Ishikawa (cell line): ENCODE data around the gene ARHGEF19.

Experiments
- CEBPB ChIP-seq: IDR thresholded peaks from 2 replicates; pipeline ENCODE4 v1.6.1; 2012
- CREB1 ChIP-seq: IDR thresholded peaks from 2 replicates; pipeline ENCODE4 v1.6.1; 2012; ENCODE audit warnings: low read depth
- EGR1 ChIP-seq: IDR thresholded peaks from 2 replicates; pipeline ENCODE4 v1.6.1; 2012
- EP300 ChIP-seq: IDR thresholded peaks from 2 replicates; pipeline ENCODE4 v1.6.1; 2012; ENCODE audit warnings: borderline replicate concordance
- MAX ChIP-seq: IDR thresholded peaks from 2 replicates; pipeline ENCODE4 v1.6.1; 2012
- RAD21 ChIP-seq: IDR thresholded peaks from 2 replicates; pipeline ENCODE4 v1.6.1; 2012; ENCODE audit warnings: low read depth
- REST ChIP-seq: IDR thresholded peaks from 2 replicates; pipeline ENCODE4 v1.6.1; 2012; ENCODE audit warnings: low read depth, mild to moderate bottlenecking
- TAF1 ChIP-seq: IDR thresholded peaks from 2 replicates; pipeline ENCODE4 v1.6.1; 2012; ENCODE audit warnings: low read depth, mild to moderate bottlenecking
- USF1 ChIP-seq: IDR thresholded peaks from 2 replicates; pipeline ENCODE4 v1.6.1; 2012
- YY1 ChIP-seq: IDR thresholded peaks from 2 replicates; pipeline ENCODE4 v1.6.1; 2012; ENCODE audit warnings: low read depth
- ZBTB7A ChIP-seq: IDR thresholded peaks from 2 replicates; pipeline ENCODE4 v1.6.1; 2012; ENCODE audit warnings: low read depth

- TF ChIP-seq USF1 (no peak), REST (no peak), CEBPB (no peak), RAD21 (no peak), YY1 (no peak), TAF1 (no peak), EP300 (no peak), CREB1 (no peak), ZBTB7A (no peak), MAX (no peak), EGR1 (no peak)
Measured at GRCh38 chr1:16230744-16231143, 18.3 kb upstream of the ARHGEF19 start.
